Sigmoid colon (tissue), 7 donors: Measurements from ENCODE around the gene CCDC127. TPM values are rescaled to one million over a fixed set of nuclear protein-coding genes. Genes with fewer than 3 reads are reported as not detected.

ENCODE experiments used
- DNase-seq: peaks from one replicate; pipeline ENCODE4 v3.0.0-alpha.2; 2019
- H3K27ac ChIP-seq, 4 donors: fragments of 200-600 bp; sonication (generic); one replicate each; pipeline ENCODE4 v1.5.1; 2016 to 2019; ENCODE audit warnings: mild to moderate bottlenecking in 1 of 4
- H3K27me3 ChIP-seq, 3 donors: fragments of 200-600 bp; sonication (generic); one replicate each; pipeline ENCODE4 v1.5.1; 2019; ENCODE audit warnings: mild to moderate bottlenecking in 1 of 3
- H3K36me3 ChIP-seq, 4 donors: fragments of 200-600 bp; sonication (generic); one replicate each; pipeline ENCODE4 v1.5.1; 2016 to 2019
- H3K4me1 ChIP-seq, 4 donors: fragments of 200-600 bp; sonication (generic); one replicate each; pipeline ENCODE4 v1.5.1; 2017 to 2019
- H3K4me3 ChIP-seq, 4 donors: fragments of 200-600 bp; sonication (generic); one replicate each; pipeline ENCODE4 v1.5.1; 2017 to 2019; ENCODE audit warnings: mild to moderate bottlenecking in 2 of 4, moderate library complexity in 1 of 4
- H3K9me3 ChIP-seq, 4 donors: fragments of 200-600 bp in 3 of 4; sonication (generic) in 3 of 4; one replicate each; pipeline versions ENCODE4 v1.5.1 to v1.6.1; 2013 to 2019
- EP300 ChIP-seq, 4 donors: sonication (generic); formaldehyde crosslinking; IDR thresholded peaks; one replicate each; pipeline ENCODE4 v1.6.1; 2017; ENCODE audit warnings: antibody characterized with exemption in 4 of 4
- POLR2A ChIP-seq, 2 donors: fragments of 450-650 bp; IDR thresholded peaks; one replicate each; pipeline ENCODE4 v1.6.1; 2016; ENCODE audit warnings: antibody characterized with exemption in 2 of 2, mild to moderate bottlenecking in 2 of 2, moderate library complexity in 2 of 2
- POLR2AphosphoS5 ChIP-seq, 4 donors: sonication (generic); formaldehyde crosslinking; IDR thresholded peaks; one replicate each; pipeline ENCODE4 v1.6.1; 2017; ENCODE audit warnings: antibody characterized with exemption in 4 of 4
- WGBS, 2 donors: extraction: QIAGEN DNeasy Blood & Tissue Kit; methylation state at CpG; one replicate each; pipeline ENCODE4 v1.1.7; 2013; 5-methylcytosine and 5-hydroxymethylcytosine counted together
- intact Hi-C: fragments of 100-400 bp; cut with DNase I; formaldehyde crosslinking; loops from one replicate; pipeline ENCODE4 v1.15.1; 2023
- polyA plus RNA-seq, 3 donors: library from polyadenylated mRNA; stranded (reverse); fragments of 200-250 nt; gene quantifications; one replicate each; pipeline ENCODE4 v1.2.3, GENCODE V29; 2013
- total RNA-seq, 4 donors: library from RNA; depleted of rRNA; stranded (reverse); fragments of >200 nt; gene quantifications; one replicate each; pipeline ENCODE4 v1.1.0, GENCODE V29; 2016
- TF ChIP-seq, protein P1 (sequence below), 4 experiments: fragments of 450-650 bp in 3 of 4; fragments of 200-600 bp in 1 of 4; IDR thresholded peaks; one replicate each; pipeline ENCODE4 v1.5.1; 2016 to 2019; ENCODE audit warnings: antibody characterized with exemption in 4 of 4, mild to moderate bottlenecking in 3 of 4, moderate library complexity in 2 of 4
- donor health status: healthy with polysubstance abuse.
- donor health status: Bipolar disorder and iron deficiency.
- donor health status: healthy.

The CCDC127 gene
- total and polyA plus RNA-seq, 7 donors: 1.2 to 8.3 (median 5.7) TPM

DNA sequence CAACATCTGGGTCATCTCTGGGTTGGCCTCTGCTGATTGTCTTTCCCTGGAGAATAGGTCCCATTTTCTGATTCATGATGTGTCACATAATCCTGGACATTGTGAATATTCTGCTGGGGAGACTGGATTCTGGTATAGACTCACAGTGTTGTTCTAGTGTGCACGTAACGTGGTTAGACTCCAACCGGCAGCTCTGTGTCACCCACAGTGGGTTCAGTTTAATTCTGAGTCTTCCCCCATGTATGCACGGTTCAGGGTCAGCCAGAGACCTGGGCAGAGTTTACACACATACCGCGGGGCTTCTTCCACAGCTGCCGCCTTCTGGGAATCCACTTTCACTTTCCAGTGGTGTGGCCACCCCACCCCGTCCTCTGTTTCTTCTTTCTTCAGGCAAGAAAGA lies 64.7 kb downstream of the CCDC127 start:
- TF ChIP-seq POLR2AphosphoS5 (IDR thresholded peaks at IDR 0.05) (no peak), EP300 (IDR thresholded peaks at IDR 0.05) (no peak), POLR2A (IDR thresholded peaks at IDR 0.05) (no peak)
- TF ChIP-seq, protein P1, sequence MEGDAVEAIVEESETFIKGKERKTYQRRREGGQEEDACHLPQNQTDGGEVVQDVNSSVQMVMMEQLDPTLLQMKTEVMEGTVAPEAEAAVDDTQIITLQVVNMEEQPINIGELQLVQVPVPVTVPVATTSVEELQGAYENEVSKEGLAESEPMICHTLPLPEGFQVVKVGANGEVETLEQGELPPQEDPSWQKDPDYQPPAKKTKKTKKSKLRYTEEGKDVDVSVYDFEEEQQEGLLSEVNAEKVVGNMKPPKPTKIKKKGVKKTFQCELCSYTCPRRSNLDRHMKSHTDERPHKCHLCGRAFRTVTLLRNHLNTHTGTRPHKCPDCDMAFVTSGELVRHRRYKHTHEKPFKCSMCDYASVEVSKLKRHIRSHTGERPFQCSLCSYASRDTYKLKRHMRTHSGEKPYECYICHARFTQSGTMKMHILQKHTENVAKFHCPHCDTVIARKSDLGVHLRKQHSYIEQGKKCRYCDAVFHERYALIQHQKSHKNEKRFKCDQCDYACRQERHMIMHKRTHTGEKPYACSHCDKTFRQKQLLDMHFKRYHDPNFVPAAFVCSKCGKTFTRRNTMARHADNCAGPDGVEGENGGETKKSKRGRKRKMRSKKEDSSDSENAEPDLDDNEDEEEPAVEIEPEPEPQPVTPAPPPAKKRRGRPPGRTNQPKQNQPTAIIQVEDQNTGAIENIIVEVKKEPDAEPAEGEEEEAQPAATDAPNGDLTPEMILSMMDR (IDR thresholded peaks at IDR 0.05): no peak
- no peak for DNase-seq
- H3K27ac ChIP-seq: no peak overlapping the region
- H3K4me1 ChIP-seq: no peaks in the 10 kb centered on the region
- no peaks in the 10 kb centered on the region for H3K27me3 ChIP-seq
- 33 to 63% methylated on average over 8 of the region's 8 CpGs for WGBS, 2 donors
- peaks cover 0 to 2% (median 0%) of the 10 kb centered on the region in 4 donors for H3K9me3 ChIP-seq
- no peak overlapping the region for H3K4me3 ChIP-seq
- intact Hi-C loops: no loop called here
- no peaks in the 10 kb centered on the region for H3K36me3 ChIP-seq

DNA sequence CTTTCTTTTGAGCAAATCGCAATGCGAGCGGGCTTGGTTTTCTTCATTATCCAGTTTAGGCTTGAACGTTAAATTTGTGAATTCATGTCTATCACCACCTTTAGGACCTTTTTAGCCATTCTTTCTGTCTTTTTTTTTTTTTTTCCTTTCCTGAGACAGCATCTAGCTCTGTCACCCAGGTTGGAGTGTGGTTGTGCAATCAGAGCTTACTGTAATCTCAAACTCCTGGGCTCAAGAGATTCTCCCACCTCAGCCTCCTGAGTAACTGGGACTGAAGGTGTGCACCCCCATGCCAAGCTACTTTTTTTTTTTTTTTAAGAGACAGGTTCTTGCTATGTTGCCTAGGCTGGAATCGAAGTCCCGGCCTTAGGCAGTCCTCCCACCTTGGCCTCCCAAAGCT lies 65.9 kb downstream of the CCDC127 start:
- WGBS, 2 donors: 64 to 96% methylated on average over 6 of the region's 6 CpGs
- H3K27ac ChIP-seq: no peak overlapping the region
- intact Hi-C loops: no loop called here

DNA sequence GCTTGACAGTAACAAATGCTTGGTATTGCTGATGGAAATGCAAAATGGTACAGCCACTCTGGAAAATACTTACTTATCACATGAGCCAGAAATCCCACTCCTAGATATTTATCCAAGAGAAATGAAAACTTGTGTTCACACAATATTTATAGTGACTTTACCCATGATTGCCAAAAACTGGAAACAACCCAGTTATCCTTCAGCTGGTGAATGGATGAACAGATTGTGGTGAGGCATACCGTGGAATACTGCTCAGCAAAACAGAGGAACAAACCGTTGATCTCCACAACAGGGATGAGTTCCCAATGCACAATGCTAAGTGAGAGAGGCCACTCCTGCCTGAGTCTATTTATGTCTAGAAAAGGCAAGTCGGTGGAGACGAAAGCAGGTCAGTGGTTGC lies 67.2 kb downstream of the CCDC127 start:
- intact Hi-C loops: no loop called here
- H3K4me3 ChIP-seq: no peak overlapping the region
- H3K4me1 ChIP-seq: no peaks in the 10 kb centered on the region
- TF ChIP-seq EP300 (IDR thresholded peaks at IDR 0.05) (no peak), POLR2AphosphoS5 (IDR thresholded peaks at IDR 0.05) (no peak), POLR2A (IDR thresholded peaks at IDR 0.05) (no peak)
- TF ChIP-seq, protein P1 (IDR thresholded peaks at IDR 0.05): no peak
- no peak overlapping the region for H3K27ac ChIP-seq
- H3K27me3 ChIP-seq: no peaks in the 10 kb centered on the region
- no peak for DNase-seq
- no peaks in the 10 kb centered on the region for H3K36me3 ChIP-seq
- WGBS, 2 donors: 90 to 93% methylated on average over 4 of the region's 4 CpGs
- peaks cover 4 to 19% (median 8%) of the 10 kb centered on the region in 4 donors for H3K9me3 ChIP-seq

More for the DNA sequence above, 65.9 kb downstream of the CCDC127 start:
- H3K4me1 ChIP-seq: no peaks in the 10 kb centered on the region
- no peaks in the 10 kb centered on the region for H3K27me3 ChIP-seq
- H3K4me3 ChIP-seq: no peak overlapping the region
- TF ChIP-seq, protein P1 (IDR thresholded peaks at IDR 0.05): no peak
- TF ChIP-seq EP300 (IDR thresholded peaks at IDR 0.05) (no peak), POLR2A (IDR thresholded peaks at IDR 0.05) (no peak), POLR2AphosphoS5 (IDR thresholded peaks at IDR 0.05) (no peak)
- H3K36me3 ChIP-seq: no peaks in the 10 kb centered on the region
- peaks cover 3 to 14% (median 5%) of the 10 kb centered on the region in 4 donors for H3K9me3 ChIP-seq
- DNase-seq: no peak

DNA sequence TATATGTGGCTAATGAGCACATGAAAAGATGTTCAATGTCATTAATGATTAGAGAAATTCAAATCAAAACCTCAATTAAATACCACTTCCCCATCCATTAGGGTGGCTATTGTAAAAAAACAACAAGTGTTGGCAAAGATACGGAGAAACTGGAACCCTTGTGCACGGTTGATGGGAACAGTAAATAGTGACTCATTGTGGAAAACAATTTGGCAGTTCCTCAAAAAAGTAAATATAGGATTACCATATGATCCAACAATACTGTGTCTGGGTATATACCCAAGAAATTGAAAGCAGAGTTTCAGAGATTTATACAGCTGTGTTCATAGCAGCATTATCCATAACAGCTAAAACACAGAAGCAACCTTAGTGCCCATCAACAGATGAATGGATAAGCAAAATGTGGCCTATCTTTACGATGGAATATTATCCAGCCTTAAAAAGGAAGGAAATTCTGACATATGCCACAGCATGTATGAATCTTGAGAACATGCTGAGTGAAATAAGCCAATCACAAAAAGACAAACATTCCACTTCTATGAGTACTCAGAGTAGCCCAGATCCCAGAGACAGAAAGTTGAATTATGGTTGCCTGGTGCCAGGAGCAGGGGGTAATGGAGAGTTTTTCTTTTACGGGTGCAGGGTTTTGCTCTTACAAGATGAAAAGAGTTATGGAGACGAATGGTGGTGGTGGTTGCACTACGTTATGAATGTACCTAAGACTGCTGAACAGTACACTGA lies 68.0 kb downstream of the CCDC127 start:
- no peak for TF ChIP-seq POLR2AphosphoS5 (IDR thresholded peaks at IDR 0.05)
- TF ChIP-seq, protein P1 (IDR thresholded peaks at IDR 0.05): no peak
- Histone ChIP-seq H3K9me3 (peaks cover 4 to 19% (median 8%) of the 10 kb centered on the region in 4 donors), H3K4me1 (no peaks in the 10 kb centered on the region), H3K27ac (no peak overlapping the region), H3K36me3 (no peaks in the 10 kb centered on the region), H3K4me3 (no peak overlapping the region), H3K27me3 (no peaks in the 10 kb centered on the region)
- DNase-seq: no peak
- intact Hi-C loops: no loop called here
- WGBS, 2 donors: 62 to 76% methylated on average over 6 of the region's 6 CpGs

DNA sequence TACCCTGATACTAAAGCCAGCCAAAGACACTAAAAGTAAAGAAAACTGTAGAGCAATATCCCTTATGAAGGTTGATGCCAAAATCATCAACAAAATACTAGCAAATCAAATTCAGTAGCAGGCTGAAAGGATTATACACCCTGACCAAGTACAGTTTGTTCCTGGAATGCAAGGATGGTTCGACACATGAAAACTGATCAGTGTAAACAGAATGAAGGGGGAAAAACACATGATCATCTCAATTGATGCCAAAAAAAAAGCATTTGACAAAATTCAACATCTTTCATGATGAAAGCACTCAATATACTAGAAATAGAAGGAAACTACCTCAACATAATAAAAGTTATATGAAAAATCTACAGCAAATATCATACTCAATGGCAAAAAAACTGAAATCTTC lies 70.2 kb downstream of the CCDC127 start:
- H3K36me3 ChIP-seq: no peaks in the 10 kb centered on the region
- 96 to 98% methylated on average over 1 of the region's 1 CpG for WGBS, 2 donors
- intact Hi-C loops: no loop called here
- no peak for DNase-seq
- TF ChIP-seq, protein P1 (IDR thresholded peaks at IDR 0.05): no peak
- TF ChIP-seq POLR2A (IDR thresholded peaks at IDR 0.05) (no peak), EP300 (IDR thresholded peaks at IDR 0.05) (no peak), POLR2AphosphoS5 (IDR thresholded peaks at IDR 0.05) (no peak)
- no peaks in the 10 kb centered on the region for H3K4me1 ChIP-seq
- no peak overlapping the region for H3K27ac ChIP-seq
- H3K4me3 ChIP-seq: no peak overlapping the region
- peaks cover 4 to 19% (median 8%) of the 10 kb centered on the region in 4 donors for H3K9me3 ChIP-seq
- no peaks in the 10 kb centered on the region for H3K27me3 ChIP-seq
